Adrenal gland (tissue), 5 donors: ENCODE measurements around the gene C2CD3.
"Not testable (repeated sequence)": the region's sequence is repeated elsewhere in the genome, so short reads cannot be mapped to it uniquely, and the experiment has no call there.

Source experiments
- POLR2A ChIP-seq, 2 donors: fragments of 450-650 bp; IDR thresholded peaks; one replicate each; pipeline ENCODE4 v1.6.1; 2017; ENCODE audit warnings: antibody characterized with exemption in 2 of 2, mild to moderate bottlenecking in 2 of 2, moderate library complexity in 1 of 2
- TF ChIP-seq, protein P1 (sequence below), 6 experiments: fragments of 450-650 bp in 4 of 6; fragments of 200-600 bp in 2 of 6; sonication (generic) in 1 of 6; IDR thresholded peaks; 1 replicate in 5 of 6; 2 replicates in 1 of 6; pipeline versions ENCODE4 v1.5.1 to v1.8.0; 2016 to 2021; ENCODE audit warnings: antibody characterized with exemption in 6 of 6, mild to moderate bottlenecking in 2 of 6, moderate library complexity in 1 of 6
- donor health status: DM: no; HTN: no; CAD: no.

DNA sequence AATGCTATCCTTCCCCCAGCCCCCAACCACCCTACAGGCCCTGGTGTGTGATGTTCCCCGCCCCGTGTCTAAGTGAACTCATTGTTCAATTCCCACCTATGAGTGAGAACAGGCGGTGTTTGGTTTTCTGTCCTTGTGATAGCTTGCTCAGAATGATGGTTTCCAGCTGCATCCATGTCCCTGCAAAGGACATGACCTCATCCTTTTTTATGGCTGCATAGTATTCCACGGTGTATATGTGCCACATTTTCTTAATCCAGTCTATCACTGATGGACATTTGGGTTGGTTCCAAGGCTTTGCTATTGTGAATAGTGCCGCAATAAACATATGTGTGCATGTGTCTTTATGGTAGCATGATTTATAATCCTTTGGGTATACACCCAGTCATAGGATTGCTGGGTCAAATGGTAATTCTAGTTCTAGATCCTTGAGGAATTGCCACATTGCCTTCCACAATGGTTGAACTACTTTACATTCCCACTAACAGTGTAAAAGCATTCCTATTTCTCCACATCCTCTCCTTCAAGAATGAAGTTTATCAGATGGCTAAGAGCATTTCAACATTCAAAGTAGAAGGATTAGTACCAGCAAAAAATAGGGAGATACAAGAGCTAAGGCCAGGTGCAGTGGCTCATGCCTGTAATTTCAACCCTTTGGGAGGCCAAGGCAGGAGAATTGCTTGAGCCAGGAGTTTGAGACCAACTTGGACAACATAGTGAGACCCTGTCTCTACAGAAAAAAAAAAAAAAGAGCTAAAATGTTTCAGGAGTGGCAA is 50.4 kb downstream of the C2CD3 start:
- TF ChIP-seq, protein P1, sequence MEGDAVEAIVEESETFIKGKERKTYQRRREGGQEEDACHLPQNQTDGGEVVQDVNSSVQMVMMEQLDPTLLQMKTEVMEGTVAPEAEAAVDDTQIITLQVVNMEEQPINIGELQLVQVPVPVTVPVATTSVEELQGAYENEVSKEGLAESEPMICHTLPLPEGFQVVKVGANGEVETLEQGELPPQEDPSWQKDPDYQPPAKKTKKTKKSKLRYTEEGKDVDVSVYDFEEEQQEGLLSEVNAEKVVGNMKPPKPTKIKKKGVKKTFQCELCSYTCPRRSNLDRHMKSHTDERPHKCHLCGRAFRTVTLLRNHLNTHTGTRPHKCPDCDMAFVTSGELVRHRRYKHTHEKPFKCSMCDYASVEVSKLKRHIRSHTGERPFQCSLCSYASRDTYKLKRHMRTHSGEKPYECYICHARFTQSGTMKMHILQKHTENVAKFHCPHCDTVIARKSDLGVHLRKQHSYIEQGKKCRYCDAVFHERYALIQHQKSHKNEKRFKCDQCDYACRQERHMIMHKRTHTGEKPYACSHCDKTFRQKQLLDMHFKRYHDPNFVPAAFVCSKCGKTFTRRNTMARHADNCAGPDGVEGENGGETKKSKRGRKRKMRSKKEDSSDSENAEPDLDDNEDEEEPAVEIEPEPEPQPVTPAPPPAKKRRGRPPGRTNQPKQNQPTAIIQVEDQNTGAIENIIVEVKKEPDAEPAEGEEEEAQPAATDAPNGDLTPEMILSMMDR (IDR thresholded peaks at IDR 0.05), result not testable (repeated sequence)
- TF ChIP-seq POLR2A (IDR thresholded peaks at IDR 0.05), result not testable (repeated sequence)
